ENCODE measurements around the gene HOXB5. TPM values are rescaled to one million over a fixed set of nuclear protein-coding genes. Genes with fewer than 3 reads are reported as not detected.

The HOXB5 gene
- total and polyA plus RNA-seq, 8 donors, result 3.3 to 37.5 (median 28.9) TPM

DNA sequence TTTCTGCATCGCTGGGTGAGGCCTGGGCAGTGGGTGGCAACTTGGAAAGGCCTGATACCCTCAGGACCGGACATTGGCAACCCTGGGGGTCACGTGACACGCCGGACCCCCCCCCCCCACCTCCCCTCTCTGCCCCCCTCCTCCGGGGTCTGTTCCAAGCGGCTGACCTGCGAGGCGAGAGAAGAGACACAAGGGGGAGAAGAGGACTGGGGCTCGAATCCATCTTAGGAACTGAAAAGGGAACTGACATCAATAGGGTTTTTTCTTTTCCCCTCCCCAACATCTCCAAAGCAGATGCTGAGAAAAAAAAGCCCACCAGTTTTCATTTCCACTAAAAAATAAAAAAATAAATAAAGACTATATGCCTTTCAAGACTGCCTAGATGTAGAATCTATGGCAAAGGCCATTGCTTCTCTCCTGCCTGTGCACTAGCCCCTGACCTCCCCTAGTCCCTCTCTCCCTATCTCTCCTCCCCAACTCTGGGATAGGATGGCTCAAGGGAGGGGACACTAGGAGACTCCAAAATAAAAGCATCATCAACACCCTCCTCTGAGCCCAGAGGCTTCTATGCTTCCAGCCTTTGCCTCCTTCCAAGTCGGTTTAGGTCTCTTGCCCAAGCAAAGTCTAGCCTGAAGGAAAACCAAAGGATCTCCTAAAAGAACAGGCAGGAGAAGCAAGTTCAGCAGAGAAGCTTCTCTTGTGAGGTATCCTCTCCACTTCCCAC is 41.0 kb downstream of the HOXB5 start:
- Histone ChIP-seq H3K9me3 (no peaks in the 10 kb centered on the region), H3K27me3 (peaks cover 31 to 100% of the 10 kb centered on the region in 2 donors), H3K36me3 (no peaks in the 10 kb centered on the region), H3K4me3 (no peak overlapping the region), H3K27ac (peak overlapping the region; percentile 33 to 86), H3K4me1 (no peaks in the 10 kb centered on the region)
- DNase-seq (peak in 1 of 4 donors; percentile 74), ATAC-seq (peak; percentile 45)
- intact Hi-C loops (cut with DNase I), result no loop called here
- TF ChIP-seq, protein P1, sequence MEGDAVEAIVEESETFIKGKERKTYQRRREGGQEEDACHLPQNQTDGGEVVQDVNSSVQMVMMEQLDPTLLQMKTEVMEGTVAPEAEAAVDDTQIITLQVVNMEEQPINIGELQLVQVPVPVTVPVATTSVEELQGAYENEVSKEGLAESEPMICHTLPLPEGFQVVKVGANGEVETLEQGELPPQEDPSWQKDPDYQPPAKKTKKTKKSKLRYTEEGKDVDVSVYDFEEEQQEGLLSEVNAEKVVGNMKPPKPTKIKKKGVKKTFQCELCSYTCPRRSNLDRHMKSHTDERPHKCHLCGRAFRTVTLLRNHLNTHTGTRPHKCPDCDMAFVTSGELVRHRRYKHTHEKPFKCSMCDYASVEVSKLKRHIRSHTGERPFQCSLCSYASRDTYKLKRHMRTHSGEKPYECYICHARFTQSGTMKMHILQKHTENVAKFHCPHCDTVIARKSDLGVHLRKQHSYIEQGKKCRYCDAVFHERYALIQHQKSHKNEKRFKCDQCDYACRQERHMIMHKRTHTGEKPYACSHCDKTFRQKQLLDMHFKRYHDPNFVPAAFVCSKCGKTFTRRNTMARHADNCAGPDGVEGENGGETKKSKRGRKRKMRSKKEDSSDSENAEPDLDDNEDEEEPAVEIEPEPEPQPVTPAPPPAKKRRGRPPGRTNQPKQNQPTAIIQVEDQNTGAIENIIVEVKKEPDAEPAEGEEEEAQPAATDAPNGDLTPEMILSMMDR (IDR thresholded peaks at IDR 0.05), result no peak

DNA sequence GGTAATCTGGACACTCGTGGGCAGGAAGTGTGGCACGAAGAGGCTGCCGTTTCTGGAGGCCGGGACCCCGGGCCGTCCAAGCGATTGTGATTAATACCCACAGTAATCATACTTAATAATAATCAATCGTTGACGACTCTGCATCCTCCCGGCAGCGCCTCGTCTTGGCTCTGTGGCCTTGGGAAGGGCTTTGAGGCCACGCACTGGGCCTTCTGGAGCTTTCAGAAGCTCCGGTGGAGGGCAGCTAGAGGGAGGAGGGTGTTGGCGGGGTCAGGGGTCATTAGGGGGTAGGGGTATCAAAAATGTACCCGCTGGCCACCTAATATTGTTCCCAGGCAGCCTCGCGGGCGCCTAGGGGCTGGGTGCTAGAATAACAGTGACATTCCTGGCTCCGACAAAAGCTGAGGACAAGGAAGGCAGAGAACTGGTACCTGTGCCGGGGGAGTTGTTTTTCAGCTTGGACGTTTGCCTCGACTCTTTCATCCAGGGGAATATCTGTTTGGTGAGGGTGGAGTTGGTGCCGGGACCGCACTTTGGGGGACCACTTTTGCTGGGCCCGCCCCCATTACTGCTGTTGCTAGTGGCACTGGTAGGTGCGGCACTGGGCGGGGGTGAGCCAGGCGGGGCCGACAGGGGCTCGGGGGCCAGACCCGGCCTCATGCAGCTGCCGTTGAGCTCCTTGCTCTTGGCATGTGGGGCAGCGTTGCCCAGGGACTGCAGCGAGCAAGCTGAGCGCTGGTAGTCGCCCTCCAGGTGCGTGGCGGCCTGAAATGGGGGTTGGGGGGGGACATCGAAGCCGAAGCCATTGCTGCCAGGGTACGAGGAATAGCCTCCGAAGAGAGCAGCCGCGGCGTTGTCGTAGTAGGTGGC is 41.7 kb downstream of the HOXB5 start:
- ATAC-seq (no peak), DNase-seq (peak in 2 of 4 donors; percentile 40 to 76)
- H3K36me3 ChIP-seq, result no peaks in the 10 kb centered on the region
- intact Hi-C loops (cut with DNase I), result no loop called here
- H3K4me1 ChIP-seq, result no peaks in the 10 kb centered on the region
- peak overlapping the region; percentile 37 to 86 for H3K27ac ChIP-seq
- TF ChIP-seq, protein P1 (IDR thresholded peaks at IDR 0.05), result no peak
- no peak overlapping the region for H3K4me3 ChIP-seq
- peaks cover 31 to 100% of the 10 kb centered on the region in 2 donors for H3K27me3 ChIP-seq
- no peaks in the 10 kb centered on the region for H3K9me3 ChIP-seq

DNA sequence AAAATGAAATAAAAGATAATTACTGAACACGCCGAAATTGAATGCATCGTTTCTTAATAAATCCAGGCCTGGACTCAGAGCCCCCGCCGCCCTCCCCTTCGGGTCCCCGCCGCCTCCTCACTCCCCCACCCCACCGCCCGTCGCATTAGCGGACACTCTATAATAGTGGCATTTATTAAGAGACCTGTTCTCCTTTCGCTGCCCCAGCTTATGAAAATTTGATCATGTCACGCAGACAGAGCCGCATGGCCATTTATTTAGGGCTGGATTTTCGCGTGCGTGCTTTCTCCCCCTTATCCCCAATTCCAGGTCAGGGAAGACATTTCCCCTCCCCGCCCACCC is 42.4 kb downstream of the HOXB5 start:
- Histone ChIP-seq H3K27me3 (peaks cover 31 to 100% of the 10 kb centered on the region in 2 donors), H3K4me1 (no peaks in the 10 kb centered on the region), H3K9me3 (no peaks in the 10 kb centered on the region), H3K27ac (peak overlapping the region in 1 of 2 donors; percentile 86), H3K4me3 (no peak overlapping the region), H3K36me3 (no peaks in the 10 kb centered on the region)
- TF ChIP-seq, protein P1 (IDR thresholded peaks at IDR 0.05), result no peak
- intact Hi-C loops (cut with DNase I), result no loop called here
- DNase-seq (peak in 2 of 4 donors; percentile 31 to 36), ATAC-seq (no peak)

DNA sequence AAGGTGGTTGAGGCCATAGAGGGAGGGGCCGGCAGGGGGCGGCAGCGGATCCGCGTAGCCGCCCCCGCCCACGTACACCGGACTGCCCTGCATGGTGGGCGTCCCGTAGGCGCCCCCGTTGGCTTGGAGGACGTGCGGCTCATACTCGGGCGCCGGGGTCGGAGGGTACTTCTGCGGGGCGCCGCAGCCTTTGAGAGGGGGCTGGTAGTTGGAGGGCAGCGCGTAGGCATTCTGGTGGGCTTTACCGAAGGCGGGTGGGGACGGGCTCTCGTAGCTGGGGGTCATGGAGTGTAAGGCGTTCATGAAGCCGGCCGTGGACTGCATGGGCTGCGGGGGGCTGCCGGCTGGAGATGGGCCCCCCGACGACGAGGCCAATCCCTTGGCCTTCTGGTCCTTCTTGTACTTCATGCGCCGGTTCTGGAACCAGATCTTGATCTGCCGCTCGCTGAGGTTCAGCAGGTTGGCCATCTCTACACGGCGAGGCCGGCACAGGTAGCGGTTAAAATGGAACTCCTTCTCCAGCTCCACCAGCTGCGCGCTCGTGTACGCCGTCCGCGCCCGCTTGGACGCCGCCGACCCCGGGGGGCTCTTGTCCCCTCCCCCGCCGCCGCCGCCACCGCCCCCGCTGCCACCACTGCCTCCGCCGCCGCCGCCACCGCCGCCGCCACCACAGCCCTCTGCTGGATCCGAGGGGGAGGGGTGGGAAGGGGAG is 42.9 kb downstream of the HOXB5 start:
- peak overlapping the region in 1 of 2 donors; percentile 86 for H3K27ac ChIP-seq
- DNase-seq (peak in 3 of 4 donors; percentile 28 to 72 (median 34)), ATAC-seq (no peak)
- H3K36me3 ChIP-seq, result no peaks in the 10 kb centered on the region
- no peak overlapping the region for H3K4me3 ChIP-seq
- no peaks in the 10 kb centered on the region for H3K4me1 ChIP-seq
- TF ChIP-seq, protein P1 (IDR thresholded peaks at IDR 0.05), result no peak
- H3K27me3 ChIP-seq, result peaks cover 27 to 100% of the 10 kb centered on the region in 2 donors
- H3K9me3 ChIP-seq, result no peaks in the 10 kb centered on the region
- intact Hi-C loops (cut with DNase I), result no loop called here

Measured in left lung (tissue), 10 donors.